ENCODE results near the gene PID1. TPM values are rescaled to one million over a fixed set of nuclear protein-coding genes. Genes with fewer than 3 reads are reported as not detected.
A peak's percentile ranks its signal among the peaks of the same experiment; 100 is the strongest.

The PID1 gene
- total RNA-seq = 46.2 TPM

- no peak for DNase-seq
These were observed at the start of gene PID1 for GRCh38 chr2:229270551-229271410. Gene PID1 (minus strand): TSS chr2:229271287. CDS start chr2:229271043, 244 bp downstream.

GRCh38 chr2:229319558-229319957 lies 48.5 kb upstream of the PID1 start:
- no peak for DNase-seq

- DNase-seq = no peak
These were observed 43.0 kb upstream of the PID1 start for GRCh38 chr2:229314117-229314516.

- DNase-seq = no peak
These were observed 42.5 kb upstream of the PID1 start for GRCh38 chr2:229313591-229313990.

- DNase-seq = no peak
These were observed 30.1 kb upstream of the PID1 start for GRCh38 chr2:229301237-229301636.

GRCh38 chr2:229300790-229301189 lies 29.7 kb upstream of the PID1 start:
- DNase-seq = no peak

- DNase-seq = no peak
These were observed 29.3 kb upstream of the PID1 start for GRCh38 chr2:229300371-229300770.

- DNase-seq = no peak
These were observed 26.2 kb upstream of the PID1 start for GRCh38 chr2:229297247-229297646.

- DNase-seq = no peak
These were observed 25.4 kb upstream of the PID1 start for GRCh38 chr2:229296536-229296935.

GRCh38 chr2:229296016-229296415 lies 24.9 kb upstream of the PID1 start:
- DNase-seq = no peak

- DNase-seq = no peak
These were observed 16.7 kb upstream of the PID1 start for GRCh38 chr2:229287823-229288222.

- no peak for DNase-seq
These were observed 11.9 kb upstream of the PID1 start for GRCh38 chr2:229282758-229283546.

- no peak for DNase-seq
These were observed 8.4 kb upstream of the PID1 start for GRCh38 chr2:229279516-229279915.

- no peak for DNase-seq
These were observed 4.4 kb upstream of the PID1 start for GRCh38 chr2:229275506-229275905.

GRCh38 chr2:229273723-229274338 lies 2.7 kb upstream of the PID1 start:
- peak; percentile 26 for DNase-seq

GRCh38 chr2:229273006-229273722 lies 2.1 kb upstream of the PID1 start:
- DNase-seq = no peak

GRCh38 chr2:229269941-229270340 lies 1.1 kb downstream of the PID1 start:
- DNase-seq = no peak

GRCh38 chr2:229269146-229269545 lies 1.9 kb downstream of the PID1 start:
- DNase-seq = no peak

- no peak for DNase-seq
These were observed 2.5 kb downstream of the PID1 start for GRCh38 chr2:229268626-229269025.

GRCh38 chr2:229267080-229267479 lies 4.0 kb downstream of the PID1 start:
- no peak for DNase-seq

GRCh38 chr2:229265727-229266126 lies 5.4 kb downstream of the PID1 start:
- no peak for DNase-seq

- DNase-seq = no peak
These were observed 9.5 kb downstream of the PID1 start for GRCh38 chr2:229261599-229261998.
